ENCODE data around the gene ZBTB3. TPM values are rescaled to one million over a fixed set of nuclear protein-coding genes. Genes with fewer than 3 reads are reported as not detected.
A peak's percentile ranks its signal among the peaks of the same experiment; 100 is the strongest.

The ZBTB3 gene
- total RNA-seq, 1 experiment from 2014 or later = 12.9 TPM

- in situ Hi-C loops (cut with HindIII; ENCODE audit: low pct_unique_long_range_greater_than_20kb, low sequenced_read_pairs) = no loop called here
- POLR2A ChIA-PET = interaction anchor here (0.6 to 2.4 kb wide), 5 partner anchors 16 to 114 kb away, joined by 3 to 7 read pairs (median 6); partner anchors contain the start of genes C11orf98, CSKMT, TAF6L and ZBTB3
- peak within 1 kb of the TSS; percentile 99 for H3K27ac ChIP-seq (ENCODE audit: low read length)
- intact Hi-C loops (cut with micrococcal nuclease; ENCODE audit: unreplicated experiment) = no loop called here
- H3K9me3 ChIP-seq (ENCODE audit: control insufficient read depth, insufficient read depth, low read depth, low read length) = no peaks in the 10 kb centered on the region
- CTCF ChIA-PET = interaction anchor here (0.6 to 0.9 kb wide), 4 partner anchors 30 to 139 kb away, joined by 3 to 6 read pairs (median 4); partner anchors contain the start of gene TAF6L
- H3K4me3 ChIP-seq (ENCODE audit: low read depth in 2 of 2, low read length in 2 of 2) = peak within 1 kb of the TSS; percentile 68 to 100
- ATAC-seq (peak; percentile 91), DNase-seq (ENCODE audit: low read depth, low spot score) (peak; percentile 87)
- peak; percentile 71 for TF ChIP-seq TCF7L2 (IDR thresholded peaks at IDR 0.05; ENCODE audit: low read depth, low read length)
- TF ChIP-seq REST (IDR thresholded peaks at IDR 0.05; ENCODE audit: insufficient read depth in 1 of 2, low read depth in 2 of 2, low read length in 1 of 2) = no peak
- TF ChIP-seq SIN3A (IDR thresholded peaks at IDR 0.05; ENCODE audit: borderline replicate concordance, insufficient read depth, low read depth, low read length) = peak; percentile 89; the same call in 1 of the 2 replicates
- TF ChIP-seq, protein P1, sequence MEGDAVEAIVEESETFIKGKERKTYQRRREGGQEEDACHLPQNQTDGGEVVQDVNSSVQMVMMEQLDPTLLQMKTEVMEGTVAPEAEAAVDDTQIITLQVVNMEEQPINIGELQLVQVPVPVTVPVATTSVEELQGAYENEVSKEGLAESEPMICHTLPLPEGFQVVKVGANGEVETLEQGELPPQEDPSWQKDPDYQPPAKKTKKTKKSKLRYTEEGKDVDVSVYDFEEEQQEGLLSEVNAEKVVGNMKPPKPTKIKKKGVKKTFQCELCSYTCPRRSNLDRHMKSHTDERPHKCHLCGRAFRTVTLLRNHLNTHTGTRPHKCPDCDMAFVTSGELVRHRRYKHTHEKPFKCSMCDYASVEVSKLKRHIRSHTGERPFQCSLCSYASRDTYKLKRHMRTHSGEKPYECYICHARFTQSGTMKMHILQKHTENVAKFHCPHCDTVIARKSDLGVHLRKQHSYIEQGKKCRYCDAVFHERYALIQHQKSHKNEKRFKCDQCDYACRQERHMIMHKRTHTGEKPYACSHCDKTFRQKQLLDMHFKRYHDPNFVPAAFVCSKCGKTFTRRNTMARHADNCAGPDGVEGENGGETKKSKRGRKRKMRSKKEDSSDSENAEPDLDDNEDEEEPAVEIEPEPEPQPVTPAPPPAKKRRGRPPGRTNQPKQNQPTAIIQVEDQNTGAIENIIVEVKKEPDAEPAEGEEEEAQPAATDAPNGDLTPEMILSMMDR (IDR thresholded peaks at IDR 0.05) = no peak
- TF ChIP-seq POLR2AphosphoS5 (IDR thresholded peaks at IDR 0.05; ENCODE audit: low read depth, low read length) = peak; percentile 89
- no peaks in the 10 kb centered on the region for H3K27me3 ChIP-seq (ENCODE audit: control insufficient read depth, insufficient read depth, low read length)
- peaks cover 28% of the 10 kb centered on the region for H3K36me3 ChIP-seq (ENCODE audit: control insufficient read depth, insufficient read depth, low read length)
- no TSS peak for BruUV-seq (replicated peaks)
- peaks cover 9% of the 10 kb centered on the region for H3K4me1 ChIP-seq (ENCODE audit: control insufficient read depth, insufficient read depth, low read length)
Observed at GRCh38 chr11:62727165-62727871, 26.6 kb downstream of the ZBTB3 start, which contains the start of gene HNRNPUL2. Gene HNRNPUL2, minus strand, starts transcription at chr11:62727457. Its CDS starts 301 bp downstream, at chr11:62727156.

DNA sequence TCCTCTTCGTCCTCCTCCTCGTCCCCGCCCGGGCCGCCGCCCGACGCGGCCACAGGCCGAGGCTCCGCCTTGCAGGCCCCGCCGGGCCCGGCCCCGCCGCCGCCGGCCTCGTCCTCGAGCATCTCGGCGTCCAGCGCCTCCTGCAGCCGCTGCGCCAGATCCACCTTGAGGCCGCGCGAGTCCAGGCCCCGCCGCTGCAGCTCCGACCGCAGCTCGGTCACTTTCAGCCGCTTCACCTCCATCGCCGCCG is 27.1 kb downstream of the ZBTB3 start:
- peak; percentile 12 for ATAC-seq

More for the DNA sequence above, 27.1 kb downstream of the ZBTB3 start:
- ChIA-PET POLR2A (interaction anchor here (0.6 to 2.4 kb wide), 3 partner anchors 27 to 114 kb away, joined by 3 to 7 read pairs (median 7); partner anchors contain the start of genes C11orf98, CSKMT and ZBTB3), CTCF (interaction anchor here (0.6 to 0.9 kb wide), 2 partner anchors 29 to 44 kb away, joined by 3 to 4 read pairs; partner anchors contain the start of gene TAF6L)
- H3K9me3 ChIP-seq (ENCODE audit: control insufficient read depth, insufficient read depth, low read depth, low read length) = no peaks in the 10 kb centered on the region
- H3K4me1 ChIP-seq (ENCODE audit: control insufficient read depth, insufficient read depth, low read length) = peaks cover 9% of the 10 kb centered on the region
- no TSS peak for BruUV-seq (replicated peaks)
- H3K27ac ChIP-seq (ENCODE audit: low read length) = peak overlapping the region; percentile 92; the same call in 1 of the 2 replicates
- peak overlapping the region; percentile 68 to 100 for H3K4me3 ChIP-seq (ENCODE audit: low read depth in 2 of 2, low read length in 2 of 2)
- TF ChIP-seq, protein P1 (IDR thresholded peaks at IDR 0.05) = no peak
- no peak for TF ChIP-seq SIN3A (IDR thresholded peaks at IDR 0.05; ENCODE audit: borderline replicate concordance, insufficient read depth, low read depth, low read length)
- no peak for TF ChIP-seq POLR2AphosphoS5 (IDR thresholded peaks at IDR 0.05; ENCODE audit: low read depth, low read length)
- no peak for TF ChIP-seq TCF7L2 (IDR thresholded peaks at IDR 0.05; ENCODE audit: low read depth, low read length)
- no peak for TF ChIP-seq REST (IDR thresholded peaks at IDR 0.05; ENCODE audit: insufficient read depth in 1 of 2, low read depth in 2 of 2, low read length in 1 of 2)
- DNase-seq (ENCODE audit: low read depth, low spot score) = no peak
- H3K27me3 ChIP-seq (ENCODE audit: control insufficient read depth, insufficient read depth, low read length) = no peaks in the 10 kb centered on the region
- in situ Hi-C loops (cut with HindIII; ENCODE audit: low pct_unique_long_range_greater_than_20kb, low sequenced_read_pairs) (no loop called here), intact Hi-C loops (cut with micrococcal nuclease; ENCODE audit: unreplicated experiment) (no loop called here)
- H3K36me3 ChIP-seq (ENCODE audit: control insufficient read depth, insufficient read depth, low read length) = peaks cover 33% of the 10 kb centered on the region
